HCT116 (cell line): Measurements from ENCODE around the gene RGPD8. TPM values are rescaled to one million over a fixed set of nuclear protein-coding genes. Genes with fewer than 3 reads are reported as not detected.
"Not testable (repeated sequence)": the region's sequence is repeated elsewhere in the genome, so short reads cannot be mapped to it uniquely, and the experiment has no call there.

Experiments
- ATAC-seq: fragments of 200-7000 bp; cut with Tn5 transposase; 2 replicates; pipeline ENCODE4 v1.9.1; 2020; ENCODE audit warnings: mild to moderate bottlenecking, moderate library complexity
- BruUV-seq: library from RNA; stranded (reverse); fragments of 400-500 nt; replicated peaks from 2 replicates; lab custom pipeline; 2021; lab: Mats Ljungman, UMichigan
- CTCF ChIA-PET: fragments of 300-600 bp; sonication (Branson Sonifier 250); formaldehyde crosslinking; loops from one replicate; lab custom pipeline; 2021; ENCODE audit warnings: antibody characterized with exemption; lab: Charles Lee
- POLR2A ChIA-PET: fragments of 300-600, 350-600 bp; sonication (Branson Sonifier 250); formaldehyde crosslinking; loops from one replicate; lab custom pipeline; 2021; ENCODE audit warnings: antibody characterized with exemption; lab: Charles Lee
- RAD21 ChIA-PET, 2 experiments: fragments of 300-600 bp; sonication (Branson Sonifier 250); formaldehyde crosslinking; loops; one replicate each; lab custom pipeline; 2023; ENCODE audit warnings: low total read pairs in 2 of 2; ENCODE audit not compliant: uncharacterized antibody in 2 of 2, unreplicated experiment in 2 of 2, low non-redundant PET in 1 of 2; lab: Charles Lee
- DNase-seq: peaks from one replicate; pipeline ENCODE4 v3.0.0-alpha.2; 2010; ENCODE audit warnings: low read depth, low spot score
- H2AFZ ChIP-seq: fragments of 200-600 bp; shearing (Covaris generic), sonication (generic); 2 replicates; pipeline ENCODE4 v1.6.1; 2017; ENCODE audit warnings: low read depth, mixed run types, mixed read lengths, antibody characterized with exemption, low read length; ENCODE audit not compliant: poor library complexity, severe bottlenecking
- H3K27ac ChIP-seq: 2 replicates; pipeline ENCODE4 v1.5.1; 2012; ENCODE audit warnings: low read depth, low read length
- H3K27me3 ChIP-seq: fragments of 200-600 bp; sonication (generic); 2 replicates; pipeline ENCODE4 v1.6.1; 2016; ENCODE audit warnings: mixed run types, low read length, mixed read lengths; ENCODE audit not compliant: insufficient read depth
- H3K36me3 ChIP-seq, 2 experiments: fragments of 200-500 bp in 1 of 2; fragments of 200-600 bp in 1 of 2; sonication (Bioruptor generic) in 1 of 2; sonication (generic) in 1 of 2; 2 replicates each; pipeline versions ENCODE4 v1.5.1 to v1.6.1; 2014 to 2016; ENCODE audit warnings: low read length in 2 of 2, inconsistent platforms in 1 of 2, mixed read lengths in 1 of 2, mixed run types in 1 of 2; ENCODE audit not compliant: insufficient read depth in 2 of 2, control insufficient read depth in 1 of 2
- H3K4me1 ChIP-seq, 2 experiments: fragments of 200-600 bp in 1 of 2; sonication (generic) in 1 of 2; 2 replicates each; pipeline versions ENCODE4 v1.5.1 to v1.6.1; 2012 to 2017; ENCODE audit warnings: low read length in 2 of 2, inconsistent platforms in 1 of 2, mild to moderate bottlenecking in 1 of 2, mixed read lengths in 1 of 2, mixed run types in 1 of 2, moderate library complexity in 1 of 2; ENCODE audit not compliant: insufficient read depth in 2 of 2, control insufficient read depth in 1 of 2
- H3K4me2 ChIP-seq: fragments of 200-600 bp; sonication (generic); 2 replicates; pipeline ENCODE4 v1.6.1; 2017; ENCODE audit warnings: mixed run types, low read length, mixed read lengths
- H3K4me3 ChIP-seq, 2 experiments: fragments of 200-600 bp in 1 of 2; sonication (generic) in 1 of 2; replicated peaks in 1 of 2; 2 replicates each; pipeline ENCODE4 v1.5.1; 2011 to 2016; ENCODE audit warnings: low read length in 2 of 2, control low read depth in 1 of 2, low read depth in 1 of 2, mild to moderate bottlenecking in 1 of 2, mixed read lengths in 1 of 2, mixed run types in 1 of 2
- H3K79me2 ChIP-seq: fragments of 200-600 bp; sonication (generic); 2 replicates; pipeline ENCODE4 v1.6.1; 2017; ENCODE audit warnings: mild to moderate bottlenecking, mixed run types, low read length, moderate library complexity, mixed read lengths; ENCODE audit not compliant: insufficient read depth
- H3K9ac ChIP-seq: fragments of 200-600 bp; sonication (generic); 2 replicates; pipeline ENCODE4 v1.6.1; 2016; ENCODE audit warnings: low read length, mixed read lengths
- H3K9me2 ChIP-seq: fragments of 200-600 bp; sonication (generic), shearing (Covaris generic); 2 replicates; pipeline ENCODE4 v1.6.1; 2017; ENCODE audit warnings: mixed run types, mild to moderate bottlenecking, moderate library complexity; ENCODE audit not compliant: insufficient read depth
- H3K9me3 ChIP-seq, 2 experiments: fragments of 200-500 bp in 1 of 2; fragments of 200-600 bp in 1 of 2; sonication (Bioruptor generic) in 1 of 2; sonication (generic) in 1 of 2; 2 replicates each; pipeline ENCODE4 v1.6.1; 2014 to 2017; ENCODE audit warnings: low read length in 2 of 2, mixed read lengths in 2 of 2, inconsistent platforms in 1 of 2, low read depth in 1 of 2, mild to moderate bottlenecking in 1 of 2, mixed run types in 1 of 2, moderate library complexity in 1 of 2; ENCODE audit not compliant: control insufficient read depth in 1 of 2, insufficient read depth in 1 of 2
- H4K20me1 ChIP-seq: fragments of 200-600 bp; sonication (generic), shearing (Covaris generic); 2 replicates; pipeline ENCODE4 v1.6.1; 2017; ENCODE audit warnings: mixed run types, mild to moderate bottlenecking, moderate library complexity; ENCODE audit not compliant: insufficient read depth
- intact Hi-C: fragments of 100-400 bp; cut with micrococcal nuclease; formaldehyde crosslinking; loops from 2 replicates; pipeline ENCODE4 v1.10.0; 2022
- total RNA-seq: library from RNA; stranded (reverse); gene quantifications from one replicate; pipeline ENCODE4 v1.2.1, GENCODE V29; 2021; ENCODE audit not compliant: unreplicated experiment

Gene RGPD8
- total RNA-seq, 1 experiment from 2014 or later, result 11.0 TPM

DNA sequence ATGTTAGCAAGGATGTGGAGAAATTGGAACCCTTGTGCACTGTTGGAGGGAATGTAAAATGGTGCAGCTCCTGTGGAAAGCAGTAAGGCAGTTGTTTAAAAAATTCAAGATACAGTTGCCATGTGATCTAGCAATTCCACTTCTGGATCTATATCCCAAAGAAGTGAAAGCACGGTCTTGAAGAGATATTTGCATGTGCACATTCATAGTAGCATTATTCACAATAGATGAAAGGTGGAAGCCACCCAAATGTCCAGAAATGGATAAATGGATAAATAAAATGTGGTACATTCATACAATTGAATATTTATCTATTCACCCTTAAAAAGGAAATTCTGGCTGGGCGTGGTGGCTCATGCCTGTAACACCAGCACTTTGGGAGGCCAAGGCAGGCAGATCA is 79.1 kb downstream of the RGPD8 start:
- H2AFZ ChIP-seq, H3K9ac ChIP-seq, POLR2A ChIA-PET, RAD21 ChIA-PET, intact Hi-C loops, ATAC-seq, H3K27ac ChIP-seq, H3K4me1 ChIP-seq, H3K9me2 ChIP-seq, H3K4me2 ChIP-seq, H3K79me2 ChIP-seq, H3K9me3 ChIP-seq, H3K27me3 ChIP-seq, BruUV-seq, CTCF ChIA-PET, H4K20me1 ChIP-seq, H3K36me3 ChIP-seq, H3K4me3 ChIP-seq, DNase-seq: not testable (repeated sequence)

DNA sequence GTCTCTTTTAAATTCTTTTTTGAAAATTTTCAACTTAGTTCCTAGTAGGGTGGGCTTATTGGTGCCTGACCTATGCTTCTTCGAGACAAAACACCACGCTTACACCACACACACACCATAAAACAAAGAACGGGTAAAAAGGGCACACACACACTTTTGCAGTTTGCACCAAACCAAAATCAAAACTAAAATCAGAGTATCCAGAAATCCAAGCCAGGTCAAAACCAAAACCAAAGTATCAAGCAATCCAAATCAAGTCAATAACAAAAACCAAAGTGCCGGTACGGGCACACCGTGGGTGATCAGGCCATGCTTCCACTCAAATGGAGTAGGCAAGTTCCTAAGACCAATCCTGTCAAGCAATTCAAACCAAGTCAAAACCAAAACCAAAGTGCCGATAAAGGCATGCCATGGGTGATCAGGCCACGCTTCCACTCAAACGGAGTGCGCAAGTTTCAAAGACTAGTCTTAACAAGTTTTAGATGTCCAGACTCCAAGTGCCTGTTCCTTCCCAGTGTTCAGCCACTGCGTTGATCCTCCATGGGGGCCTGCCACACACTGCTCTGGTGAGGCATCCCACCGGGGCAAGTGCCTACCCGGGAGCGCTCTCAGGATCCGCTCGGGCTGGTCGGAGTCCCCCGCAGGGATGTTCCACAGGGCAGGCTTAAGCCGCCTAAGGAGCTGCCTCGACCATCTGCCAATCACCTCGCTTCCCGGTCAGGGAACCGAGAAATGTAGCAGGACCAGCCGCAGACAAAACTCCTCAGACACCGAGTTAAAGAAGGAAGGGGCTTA is 80.4 kb downstream of the RGPD8 start:
- H3K36me3 ChIP-seq, H3K9me3 ChIP-seq, H3K9me2 ChIP-seq, H3K79me2 ChIP-seq, BruUV-seq, H3K9ac ChIP-seq, RAD21 ChIA-PET, H3K4me3 ChIP-seq, DNase-seq, H3K27ac ChIP-seq, H3K4me2 ChIP-seq, H4K20me1 ChIP-seq, POLR2A ChIA-PET, H3K27me3 ChIP-seq, H3K4me1 ChIP-seq, ATAC-seq, H2AFZ ChIP-seq, intact Hi-C loops, CTCF ChIA-PET: not testable (repeated sequence)

DNA sequence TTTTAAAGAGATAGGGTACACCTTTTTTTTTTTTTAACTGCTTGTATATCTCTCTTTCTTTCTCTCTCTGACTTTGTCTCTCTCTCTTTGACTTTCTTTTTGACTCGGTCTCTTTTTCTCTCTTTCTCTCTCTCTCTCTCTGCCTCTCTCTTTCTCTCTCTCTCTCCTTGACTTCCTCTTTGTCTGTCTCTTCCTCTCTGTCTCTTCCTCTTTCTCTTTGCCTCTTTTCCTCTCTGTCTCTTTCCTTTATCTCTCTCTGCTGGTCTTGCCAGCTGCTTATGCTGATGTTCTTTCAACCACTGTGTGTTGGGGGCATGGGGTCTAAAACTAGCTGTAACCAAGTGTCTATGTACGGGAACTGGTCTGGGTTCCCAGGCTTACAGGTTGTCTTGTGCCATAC is 81.2 kb downstream of the RGPD8 start:
- intact Hi-C loops, H3K4me3 ChIP-seq, H3K9me2 ChIP-seq, H3K27ac ChIP-seq, H3K36me3 ChIP-seq, H4K20me1 ChIP-seq, POLR2A ChIA-PET, ATAC-seq, H3K9me3 ChIP-seq, RAD21 ChIA-PET, BruUV-seq, DNase-seq, H3K4me1 ChIP-seq, H3K27me3 ChIP-seq, H3K4me2 ChIP-seq, H3K79me2 ChIP-seq, CTCF ChIA-PET, H2AFZ ChIP-seq, H3K9ac ChIP-seq: not testable (repeated sequence)
